Measurements from ENCODE around the gene PGAM5. TPM values are rescaled to one million over a fixed set of nuclear protein-coding genes. Genes with fewer than 3 reads are reported as not detected.

Gene PGAM5
- total and polyA plus RNA-seq, 9 of the 15 experiments (the other 6 are each of a cell fraction or from before 2014, with no cell fraction given): 7.4 to 121 (median 69.5) TPM

DNA sequence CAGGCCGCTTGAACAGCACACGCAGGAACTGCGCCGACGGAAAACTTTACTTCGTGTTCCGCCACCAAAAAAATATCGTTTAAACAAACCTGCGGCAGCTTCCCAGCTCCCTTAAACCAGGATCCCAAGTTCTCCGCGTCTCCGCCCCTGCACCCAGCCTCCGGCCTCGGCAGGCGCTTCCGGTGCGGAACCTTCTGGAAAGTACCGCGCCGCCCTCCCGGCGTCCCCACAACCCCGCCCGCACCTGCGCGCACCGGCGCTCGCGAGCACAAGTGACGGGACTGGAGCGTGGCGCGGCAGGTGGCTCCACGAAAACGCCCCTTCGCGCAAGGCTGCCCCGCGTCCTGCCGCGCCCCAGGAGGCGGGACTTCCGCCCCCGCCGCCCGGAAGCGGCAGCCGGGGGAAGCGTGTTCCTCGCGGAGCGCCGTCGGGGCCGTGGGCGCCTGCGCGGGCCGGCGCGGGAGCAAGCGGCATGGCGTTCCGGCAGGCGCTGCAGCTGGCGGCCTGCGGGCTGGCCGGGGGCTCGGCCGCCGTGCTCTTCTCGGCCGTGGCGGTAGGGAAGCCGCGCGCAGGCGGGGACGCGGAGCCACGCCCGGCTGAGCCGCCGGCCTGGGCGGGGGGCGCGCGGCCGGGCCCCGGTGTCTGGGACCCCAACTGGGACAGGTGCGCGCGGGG is at the start of gene PGAM5 (continued):
- no peak for TF ChIP-seq ZBTB43 (CRISPR knock-in tag; IDR thresholded peaks at IDR 0.05)
- no peak for TF ChIP-seq ZNF140 (CRISPR knock-in tag; IDR thresholded peaks at IDR 0.05)
- no peak for TF ChIP-seq GATA2 (CRISPR knock-in tag; IDR thresholded peaks at IDR 0.05)
- TF ChIP-seq EGR1 (conservative IDR thresholded peaks at IDR 0.05): no peak; the same call in none of the 2 replicates
- TF ChIP-seq, protein P1, sequence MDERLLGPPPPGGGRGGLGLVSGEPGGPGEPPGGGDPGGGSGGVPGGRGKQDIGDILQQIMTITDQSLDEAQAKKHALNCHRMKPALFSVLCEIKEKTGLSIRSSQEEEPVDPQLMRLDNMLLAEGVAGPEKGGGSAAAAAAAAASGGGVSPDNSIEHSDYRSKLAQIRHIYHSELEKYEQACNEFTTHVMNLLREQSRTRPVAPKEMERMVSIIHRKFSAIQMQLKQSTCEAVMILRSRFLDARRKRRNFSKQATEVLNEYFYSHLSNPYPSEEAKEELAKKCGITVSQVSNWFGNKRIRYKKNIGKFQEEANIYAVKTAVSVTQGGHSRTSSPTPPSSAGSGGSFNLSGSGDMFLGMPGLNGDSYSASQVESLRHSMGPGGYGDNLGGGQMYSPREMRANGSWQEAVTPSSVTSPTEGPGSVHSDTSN (CRISPR knock-in tag; IDR thresholded peaks at IDR 0.05; ENCODE audit: low read depth): no peak
- TF ChIP-seq, protein P1 (tag; conservative IDR thresholded peaks at IDR 0.05; ENCODE audit: low read depth): no peak
- peak; percentile 82; the same call in 1 of the 2 replicates for TF ChIP-seq THAP12 (CRISPR knock-in tag; IDR thresholded peaks at IDR 0.05)
- peak; percentile 91 for TF ChIP-seq ELF1 (tag; IDR thresholded peaks at IDR 0.05)
- peak; percentile 77 for TF ChIP-seq EP400 (IDR thresholded peaks at IDR 0.05)
- peak; percentile 80 for TF ChIP-seq MTA1 (IDR thresholded peaks at IDR 0.05; ENCODE audit: borderline replicate concordance)
- TF ChIP-seq SUPT5H (IDR thresholded peaks at IDR 0.05): peak; percentile 75
- TF ChIP-seq, protein P2, sequence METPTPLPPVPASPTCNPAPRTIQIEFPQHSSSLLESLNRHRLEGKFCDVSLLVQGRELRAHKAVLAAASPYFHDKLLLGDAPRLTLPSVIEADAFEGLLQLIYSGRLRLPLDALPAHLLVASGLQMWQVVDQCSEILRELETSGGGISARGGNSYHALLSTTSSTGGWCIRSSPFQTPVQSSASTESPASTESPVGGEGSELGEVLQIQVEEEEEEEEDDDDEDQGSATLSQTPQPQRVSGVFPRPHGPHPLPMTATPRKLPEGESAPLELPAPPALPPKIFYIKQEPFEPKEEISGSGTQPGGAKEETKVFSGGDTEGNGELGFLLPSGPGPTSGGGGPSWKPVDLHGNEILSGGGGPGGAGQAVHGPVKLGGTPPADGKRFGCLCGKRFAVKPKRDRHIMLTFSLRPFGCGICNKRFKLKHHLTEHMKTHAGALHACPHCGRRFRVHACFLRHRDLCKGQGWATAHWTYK (CRISPR knock-in tag; IDR thresholded peaks at IDR 0.05): peak; percentile 76; the same call in 1 of the 2 replicates
- TF ChIP-seq, protein P3, sequence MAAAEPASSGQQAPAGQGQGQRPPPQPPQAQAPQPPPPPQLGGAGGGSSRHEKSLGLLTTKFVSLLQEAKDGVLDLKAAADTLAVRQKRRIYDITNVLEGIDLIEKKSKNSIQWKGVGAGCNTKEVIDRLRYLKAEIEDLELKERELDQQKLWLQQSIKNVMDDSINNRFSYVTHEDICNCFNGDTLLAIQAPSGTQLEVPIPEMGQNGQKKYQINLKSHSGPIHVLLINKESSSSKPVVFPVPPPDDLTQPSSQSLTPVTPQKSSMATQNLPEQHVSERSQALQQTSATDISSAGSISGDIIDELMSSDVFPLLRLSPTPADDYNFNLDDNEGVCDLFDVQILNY (CRISPR knock-in tag; IDR thresholded peaks at IDR 0.05): 0 out of 2 replicates have a peak, but pooled peaks have one; percentile 54
- TF ChIP-seq TOE1 (IDR thresholded peaks at IDR 0.05; ENCODE audit: borderline replicate concordance): peak; percentile 33; the same call in 1 of the 2 replicates
- TF ChIP-seq TOE1 (CRISPR knock-in tag; IDR thresholded peaks at IDR 0.05; ENCODE audit: borderline replicate concordance, low read depth): no peak
- 0 out of 2 replicates have a peak, but pooled peaks have one; percentile 47 for TF ChIP-seq ZNF124 (CRISPR knock-in tag; IDR thresholded peaks at IDR 0.05)
- TF ChIP-seq PHF20 (IDR thresholded peaks at IDR 0.05; ENCODE audit: partially characterized antibody): peak; percentile 80
- peak; percentile 49 to 90; a peak in 3 of 4 replicates for TF ChIP-seq SIN3A (IDR thresholded peaks at IDR 0.05; ENCODE audit: borderline replicate concordance in 2 of 2, control insufficient read depth in 1 of 2, low read depth in 2 of 2, low read length in 2 of 2)
- peak; percentile 46; the same call in 1 of the 2 replicates for TF ChIP-seq PML (IDR thresholded peaks at IDR 0.05; ENCODE audit: low read length)
- peak; percentile 96 for TF ChIP-seq CXXC5 (CRISPR knock-in tag; IDR thresholded peaks at IDR 0.05)
